CD8-positive, alpha-beta memory T cell (primary cell): Measurements from ENCODE around the gene ELAVL1. TPM values are rescaled to one million over a fixed set of nuclear protein-coding genes. Genes with fewer than 3 reads are reported as not detected.

Experiments
- CTCF ChIA-PET: fragments of 350-600 bp; sonication (Branson Sonifier 250); formaldehyde crosslinking; loops from one replicate; lab custom pipeline; 2021; ENCODE audit warnings: antibody characterized with exemption; lab: Charles Lee
- POLR2A ChIA-PET: fragments of 350-600 bp; sonication (Branson Sonifier 250); formaldehyde crosslinking; loops from one replicate; lab custom pipeline; 2021; ENCODE audit warnings: antibody characterized with exemption; lab: Charles Lee
- DNase-seq, 5 donors: peaks; one replicate each; pipeline versions ENCODE4 v3.0.0 to v3.0.0-alpha.2; 2020 to 2022; ENCODE audit warnings: mixed read lengths in 1 of 5
- H3K27ac ChIP-seq: one replicate; pipeline ENCODE4 v1.7.0; 2013; ENCODE audit warnings: low read depth, mild to moderate bottlenecking, low read length, moderate library complexity
- H3K27me3 ChIP-seq: 2 replicates; pipeline ENCODE4 v1.7.0; 2013; ENCODE audit warnings: low read length, mild to moderate bottlenecking; ENCODE audit not compliant: insufficient read depth, poor library complexity, severe bottlenecking
- H3K36me3 ChIP-seq: 2 replicates; pipeline ENCODE4 v1.7.0; 2013; ENCODE audit warnings: mild to moderate bottlenecking, low read length, moderate library complexity; ENCODE audit not compliant: insufficient read depth
- H3K4me1 ChIP-seq: 2 replicates; pipeline ENCODE4 v1.7.0; 2013; ENCODE audit warnings: mild to moderate bottlenecking, low read length, moderate library complexity; ENCODE audit not compliant: insufficient read depth
- H3K4me3 ChIP-seq: 2 replicates; pipeline ENCODE4 v1.7.0; 2013; ENCODE audit warnings: mild to moderate bottlenecking, low read length
- H3K9me3 ChIP-seq: 2 replicates; pipeline ENCODE4 v1.7.0; 2013; ENCODE audit warnings: mild to moderate bottlenecking, low read length
- H3K27ac Mint-ChIP-seq, 8 donors: one replicate each; pipeline ENCODE4 v1.8.0; 2020 to 2021; ENCODE audit warnings: mixed read lengths in 8 of 8, mild to moderate bottlenecking in 6 of 8, inconsistent platforms in 3 of 8, moderate library complexity in 3 of 8
- H3K27me3 Mint-ChIP-seq, 2 donors: one replicate each; pipeline ENCODE4 v1.8.0; 2020 to 2021; ENCODE audit warnings: mixed read lengths in 2 of 2, mild to moderate bottlenecking in 1 of 2, moderate library complexity in 1 of 2
- H3K36me3 Mint-ChIP-seq, 3 donors: one replicate each; pipeline ENCODE4 v1.8.0; 2020 to 2021; ENCODE audit warnings: mixed read lengths in 3 of 3, inconsistent platforms in 1 of 3, mild to moderate bottlenecking in 1 of 3
- H3K4me1 Mint-ChIP-seq, 3 donors: one replicate each; pipeline ENCODE4 v1.8.0; 2020 to 2021; ENCODE audit warnings: mixed read lengths in 3 of 3, inconsistent platforms in 1 of 3, mild to moderate bottlenecking in 1 of 3
- H3K4me3 Mint-ChIP-seq, 7 donors: one replicate each; pipeline ENCODE4 v1.8.0; 2020 to 2021; ENCODE audit warnings: mixed read lengths in 7 of 7, mild to moderate bottlenecking in 6 of 7, moderate library complexity in 4 of 7, inconsistent platforms in 2 of 7
- H3K9me3 Mint-ChIP-seq, 5 donors: one replicate each; pipeline ENCODE4 v1.8.0; 2020 to 2022; ENCODE audit warnings: mixed read lengths in 5 of 5, mild to moderate bottlenecking in 3 of 5, moderate library complexity in 2 of 5, inconsistent platforms in 1 of 5
- polyA plus RNA-seq: library from polyadenylated mRNA; unstranded; fragments of 300-500 nt; fragmentation: Illumina TruSeq; gene quantifications from one replicate; pipeline ENCODE4 v1.2.3, GENCODE V29; 2021
- total RNA-seq, 2 experiments: library from RNA; stranded (reverse); gene quantifications; one replicate each; pipeline ENCODE4 v1.2.3, GENCODE V29; 2021

The ELAVL1 gene
- total RNA-seq (100 to 1,000 TPM; 156 to 164 TPM), polyA plus RNA-seq (63.3 TPM)

GRCh38 chr19:8005534-8006256 lies at the start of gene ELAVL1:
ELAVL1 (minus strand) TSS chr19:8005641; CDS start chr19:7991815, 13,826 bp downstream.
- Histone ChIP-seq H3K9me3 (no peaks in the 10 kb centered on the region), H3K4me1 (peaks cover 32% of the 10 kb centered on the region), H3K27me3 (no peaks in the 10 kb centered on the region), H3K36me3 (no peaks in the 10 kb centered on the region), H3K27ac (peak within 1 kb of the TSS; percentile 72), H3K4me3 (peak within 1 kb of the TSS; percentile 76)
- CTCF ChIA-PET: interaction anchor here (1.2 to 3.8 kb wide), 3 partner anchors 13 to 61 kb away, joined by 3 to 20 read pairs (median 5); partner anchors contain the start of gene TIMM44
- Mint-ChIP-seq H3K36me3 (peaks cover 0 to 13% (median 0%) of the 10 kb centered on the region in 3 donors), H3K4me3 (peak within 1 kb of the TSS; percentile 89 to 98 (median 94)), H3K4me1 (peaks cover 37 to 42% (median 38%) of the 10 kb centered on the region in 3 donors), H3K9me3 (no peaks in the 10 kb centered on the region), H3K27ac (peak within 1 kb of the TSS; percentile 82 to 98 (median 96)), H3K27me3 (peaks cover 0 to 2% of the 10 kb centered on the region in 2 donors)
- POLR2A ChIA-PET: interaction anchor here (0.6 to 2.6 kb wide), 4 partner anchors 62 to 1564 kb away, joined by 3 to 9 read pairs (median 4); partner anchors contain the start of gene TIMM44
- peak; percentile 88 to 90 (median 88) for DNase-seq

- no peaks in the 10 kb centered on the region for H3K9me3 Mint-ChIP-seq
- H3K36me3 Mint-ChIP-seq: no peaks in the 10 kb centered on the region
- no peak overlapping the region for H3K27ac Mint-ChIP-seq
- H3K4me3 Mint-ChIP-seq: no peak overlapping the region
- Histone ChIP-seq H3K4me3 (no peak overlapping the region), H3K4me1 (peaks cover 7% of the 10 kb centered on the region), H3K27ac (no peak overlapping the region), H3K36me3 (no peaks in the 10 kb centered on the region), H3K27me3 (no peaks in the 10 kb centered on the region), H3K9me3 (no peaks in the 10 kb centered on the region)
- no peak for DNase-seq
- peaks cover 1 to 3% of the 10 kb centered on the region in 2 donors for H3K27me3 Mint-ChIP-seq
- POLR2A ChIA-PET: no interaction called here
- CTCF ChIA-PET: interaction anchor here (1.3 kb wide), 1 partner anchor 9 kb away, joined by 3 read pairs; no protein-coding TSS in a partner anchor
- peaks cover 10 to 17% (median 12%) of the 10 kb centered on the region in 3 donors for H3K4me1 Mint-ChIP-seq
Measured at GRCh38 chr19:8054169-8054568, 48.7 kb upstream of the ELAVL1 start.

DNA sequence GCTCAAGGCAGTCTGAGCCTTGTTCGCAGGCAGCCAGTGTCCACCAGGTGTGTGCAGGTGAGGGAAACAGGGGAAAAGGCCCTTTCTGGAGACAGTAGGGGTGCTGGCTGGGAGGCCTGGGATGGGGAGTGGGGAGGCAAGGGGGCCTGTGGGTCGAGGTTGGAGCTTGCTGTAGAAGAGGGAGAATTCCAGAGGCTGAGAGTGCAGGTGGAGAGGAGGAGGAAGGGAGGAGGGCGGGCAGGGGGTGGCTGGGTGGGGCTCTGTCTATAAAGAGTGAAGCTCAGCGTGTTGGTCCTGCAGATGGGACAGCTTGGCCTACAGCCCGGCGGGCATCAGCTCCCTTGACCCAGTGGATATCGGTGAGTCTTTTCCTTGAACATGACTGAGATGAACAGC lies 47.0 kb upstream of the ELAVL1 start, which contains the start of gene CCL25:
CCL25 (plus strand) TSS at position 297 of the 396 bp plus-strand sequence. CDS start 290 bp downstream, outside the sequence.
- H3K27me3 Mint-ChIP-seq: peaks cover 1 to 8% of the 10 kb centered on the region in 2 donors
- no peak within 1 kb of the TSS for H3K4me3 ChIP-seq
- peaks cover 7% of the 10 kb centered on the region for H3K4me1 ChIP-seq
- peak within 1 kb of the TSS in 3 of 7 donors; percentile 17 to 56 (median 40) for H3K4me3 Mint-ChIP-seq
- H3K36me3 Mint-ChIP-seq: no peaks in the 10 kb centered on the region
- ChIA-PET POLR2A (no interaction called here), CTCF (no interaction called here)
- H3K4me1 Mint-ChIP-seq: peaks cover 11 to 17% (median 12%) of the 10 kb centered on the region in 3 donors
- H3K9me3 ChIP-seq: no peaks in the 10 kb centered on the region
- H3K27ac Mint-ChIP-seq: peak within 1 kb of the TSS in 6 of 8 donors; percentile 10 to 93 (median 64)
- no peaks in the 10 kb centered on the region for H3K36me3 ChIP-seq
- H3K9me3 Mint-ChIP-seq: no peaks in the 10 kb centered on the region
- no peaks in the 10 kb centered on the region for H3K27me3 ChIP-seq
- DNase-seq: no peak
- no peak within 1 kb of the TSS for H3K27ac ChIP-seq

DNA sequence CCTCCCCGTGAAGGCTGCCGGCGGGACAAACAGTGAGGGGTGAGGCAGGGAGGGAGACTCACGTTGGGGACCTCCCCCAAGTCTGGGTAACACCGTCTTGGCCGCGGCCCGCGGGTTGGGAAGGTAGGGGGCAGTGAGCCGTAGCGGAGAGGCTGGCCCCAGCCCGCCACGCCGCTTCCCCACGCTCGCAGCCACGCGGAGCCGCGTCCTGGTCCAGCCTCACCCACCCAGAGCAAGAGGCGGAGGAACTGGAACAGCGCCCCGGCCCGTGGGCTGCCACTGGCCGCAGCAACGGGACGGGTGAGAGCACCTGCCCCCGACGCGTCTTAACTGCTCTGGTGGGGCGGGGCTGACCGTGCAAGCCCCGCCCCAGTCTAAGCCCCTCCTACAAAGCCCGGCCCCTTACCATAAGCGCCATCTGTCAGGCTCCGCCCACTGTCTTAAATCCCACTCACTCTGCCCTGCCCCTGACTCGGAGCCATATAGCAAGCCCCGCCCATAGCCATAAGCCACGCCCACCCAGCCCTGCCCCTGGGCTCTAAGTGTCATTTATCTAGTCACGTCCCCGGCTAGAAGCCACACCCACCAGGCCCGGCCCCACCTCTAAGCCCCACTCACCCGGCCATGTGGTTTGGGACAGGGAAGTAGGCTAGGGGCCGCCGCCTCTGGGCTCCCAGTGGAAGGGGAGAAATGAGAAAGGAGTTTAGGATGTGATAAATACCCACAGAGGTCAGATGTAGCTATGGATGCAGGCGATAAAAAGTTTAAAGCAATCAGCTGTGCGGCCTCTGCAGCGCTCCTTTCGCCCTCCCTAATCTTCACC lies 45.0 kb upstream of the ELAVL1 start:
- no peaks in the 10 kb centered on the region for H3K36me3 ChIP-seq
- H3K4me3 ChIP-seq: peak overlapping the region; percentile 49
- Mint-ChIP-seq H3K27ac (peak overlapping the region in 2 of 8 donors; percentile 70 to 93), H3K27me3 (peaks cover 4 to 13% of the 10 kb centered on the region in 2 donors), H3K9me3 (no peaks in the 10 kb centered on the region), H3K4me3 (peak overlapping the region; percentile 62 to 86 (median 68)), H3K4me1 (peaks cover 11 to 17% (median 12%) of the 10 kb centered on the region in 3 donors), H3K36me3 (no peaks in the 10 kb centered on the region)
- H3K4me1 ChIP-seq: peaks cover 7% of the 10 kb centered on the region
- no peaks in the 10 kb centered on the region for H3K27me3 ChIP-seq
- POLR2A ChIA-PET: no interaction called here
- peak; percentile 70 to 79 (median 77) for DNase-seq
- H3K9me3 ChIP-seq: no peaks in the 10 kb centered on the region
- CTCF ChIA-PET: no interaction called here
- H3K27ac ChIP-seq: peak overlapping the region; percentile 57

DNA sequence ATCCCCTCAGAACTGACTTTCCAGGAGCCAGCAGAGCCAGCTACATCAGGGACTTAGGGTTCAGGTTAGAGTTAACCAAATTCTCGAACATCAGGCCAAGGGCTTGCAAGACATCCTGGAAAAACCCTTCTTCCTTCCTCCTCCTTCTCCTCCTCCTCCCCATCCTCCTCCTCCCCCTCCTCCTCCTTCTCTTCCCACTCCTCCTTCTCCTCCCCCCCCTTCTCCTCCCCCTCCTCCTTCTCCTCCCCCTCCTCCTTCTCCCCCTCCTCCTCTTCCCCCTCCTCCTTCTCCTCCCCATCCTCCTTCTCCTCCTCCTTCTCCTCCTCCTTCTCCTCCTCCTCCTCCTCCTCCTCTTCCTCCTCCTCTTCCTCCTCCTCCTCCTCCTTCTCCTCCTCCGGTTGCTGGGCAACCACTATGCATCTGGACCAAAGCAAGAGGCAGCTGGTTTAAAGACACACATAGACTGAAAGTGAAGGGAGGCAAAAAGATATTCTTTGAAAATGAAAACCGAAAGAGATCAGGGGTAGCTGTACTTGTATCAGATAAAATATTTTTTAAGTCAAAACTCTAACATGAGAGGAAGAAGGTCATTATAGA lies 41.2 kb upstream of the ELAVL1 start:
- no peaks in the 10 kb centered on the region for H3K9me3 ChIP-seq
- H3K27ac ChIP-seq: no peak overlapping the region
- no peak for DNase-seq
- no peak overlapping the region for H3K4me3 Mint-ChIP-seq
- no peaks in the 10 kb centered on the region for H3K27me3 ChIP-seq
- peaks cover 5 to 10% (median 6%) of the 10 kb centered on the region in 3 donors for H3K4me1 Mint-ChIP-seq
- no peaks in the 10 kb centered on the region for H3K9me3 Mint-ChIP-seq
- ChIA-PET CTCF (no interaction called here), POLR2A (no interaction called here)
- H3K36me3 Mint-ChIP-seq: no peaks in the 10 kb centered on the region
- H3K4me3 ChIP-seq: no peak overlapping the region
- no peaks in the 10 kb centered on the region for H3K4me1 ChIP-seq
- no peak overlapping the region for H3K27ac Mint-ChIP-seq
- H3K36me3 ChIP-seq: no peaks in the 10 kb centered on the region
- H3K27me3 Mint-ChIP-seq: peaks cover 5 to 20% of the 10 kb centered on the region in 2 donors

DNA sequence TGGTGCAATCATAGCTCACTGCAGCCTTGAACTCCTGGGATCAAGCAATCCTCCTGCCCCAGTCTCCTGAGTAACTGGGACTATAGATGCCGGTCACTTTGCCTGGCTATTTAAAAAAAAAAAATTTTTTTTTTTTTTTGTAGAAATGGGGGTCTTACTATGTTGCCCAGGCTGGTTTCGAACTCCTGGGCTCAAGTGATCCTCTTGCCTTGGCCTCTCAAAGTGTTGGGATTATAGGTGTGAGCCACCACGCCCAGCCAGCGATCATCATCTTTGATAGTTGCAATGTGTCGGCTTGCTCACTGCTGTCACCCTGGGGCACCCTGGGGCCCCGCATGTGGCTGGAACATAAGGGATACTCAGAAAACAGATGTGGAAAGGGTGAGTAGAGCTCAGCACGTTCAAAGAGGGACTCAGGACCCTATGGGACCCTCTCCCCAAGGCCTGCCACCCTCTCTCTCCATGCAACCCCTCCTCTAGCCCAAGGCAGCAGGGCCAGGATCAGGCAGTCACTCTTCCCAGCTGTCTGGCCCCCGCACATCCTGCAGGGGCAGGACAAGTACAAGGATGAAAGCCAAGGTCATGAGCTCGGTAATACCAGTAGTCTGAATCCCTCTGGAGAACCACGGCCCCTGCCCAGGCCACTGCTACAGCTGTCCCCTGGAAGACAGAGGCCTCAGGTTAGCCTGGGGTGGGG lies 40.6 kb upstream of the ELAVL1 start:
- DNase-seq: no peak
- ChIA-PET CTCF (interaction anchor here (0.7 kb wide), 1 partner anchor 9 kb away, joined by 3 read pairs; no protein-coding TSS in a partner anchor), POLR2A (no interaction called here)
- Mint-ChIP-seq H3K4me3 (no peak overlapping the region), H3K27ac (peak overlapping the region in 1 of 8 donors; percentile 83), H3K9me3 (no peaks in the 10 kb centered on the region), H3K4me1 (peaks cover 5 to 9% (median 6%) of the 10 kb centered on the region in 3 donors), H3K27me3 (peaks cover 10 to 24% of the 10 kb centered on the region in 2 donors), H3K36me3 (no peaks in the 10 kb centered on the region)
- Histone ChIP-seq H3K4me1 (no peaks in the 10 kb centered on the region), H3K27me3 (no peaks in the 10 kb centered on the region), H3K9me3 (no peaks in the 10 kb centered on the region), H3K36me3 (no peaks in the 10 kb centered on the region), H3K4me3 (no peak overlapping the region), H3K27ac (no peak overlapping the region)

- POLR2A ChIA-PET: no interaction called here
- Mint-ChIP-seq H3K4me1 (peaks cover 0 to 1% (median 0%) of the 10 kb centered on the region in 3 donors), H3K27ac (no peak overlapping the region), H3K36me3 (no peaks in the 10 kb centered on the region), H3K9me3 (no peaks in the 10 kb centered on the region), H3K27me3 (peaks cover 9 to 26% of the 10 kb centered on the region in 2 donors), H3K4me3 (no peak overlapping the region)
- no peak overlapping the region for H3K4me3 ChIP-seq
- CTCF ChIA-PET: no interaction called here
- no peak for DNase-seq
- no peak overlapping the region for H3K27ac ChIP-seq
- H3K9me3 ChIP-seq: no peaks in the 10 kb centered on the region
- H3K27me3 ChIP-seq: no peaks in the 10 kb centered on the region
- H3K4me1 ChIP-seq: no peaks in the 10 kb centered on the region
- H3K36me3 ChIP-seq: no peaks in the 10 kb centered on the region
Measured at GRCh38 chr19:8044018-8044417, 38.6 kb upstream of the ELAVL1 start.
